ENCODE measurements around the gene CCDC6.

Gene CCDC6

GRCh38 chr10:59843748-59844147 is 62.6 kb downstream of the CCDC6 start:
- DNase-seq: no peak

- DNase-seq: no peak
Measured at GRCh38 chr10:59839576-59839975, 66.8 kb downstream of the CCDC6 start.

GRCh38 chr10:59838085-59838789 is 68.1 kb downstream of the CCDC6 start:
- DNase-seq: no peak

GRCh38 chr10:59833810-59834209 is 72.5 kb downstream of the CCDC6 start:
- DNase-seq: no peak

- DNase-seq: no peak
Measured at GRCh38 chr10:59832506-59832905, 73.8 kb downstream of the CCDC6 start.

- DNase-seq: no peak
Measured at GRCh38 chr10:59831658-59832503, 74.5 kb downstream of the CCDC6 start.

GRCh38 chr10:59830601-59831259 is 75.6 kb downstream of the CCDC6 start:
- peak; percentile 0 for DNase-seq

GRCh38 chr10:59829601-59830000 is 76.8 kb downstream of the CCDC6 start:
- DNase-seq: no peak

GRCh38 chr10:59829024-59829423 is 77.3 kb downstream of the CCDC6 start:
- DNase-seq: no peak

GRCh38 chr10:59825932-59826331 is 80.4 kb downstream of the CCDC6 start:
- DNase-seq: no peak

GRCh38 chr10:59823751-59824150 is 82.6 kb downstream of the CCDC6 start:
- no peak for DNase-seq

- DNase-seq: no peak
Measured at GRCh38 chr10:59823111-59823510, 83.2 kb downstream of the CCDC6 start.

GRCh38 chr10:59820471-59820870 is 85.9 kb downstream of the CCDC6 start:
- no peak for DNase-seq

- DNase-seq: no peak
Measured at GRCh38 chr10:59819683-59820082, 86.7 kb downstream of the CCDC6 start.

- no peak for DNase-seq
Measured at GRCh38 chr10:59819265-59819664, 87.1 kb downstream of the CCDC6 start.

GRCh38 chr10:59817773-59818172 is 88.6 kb downstream of the CCDC6 start:
- DNase-seq: no peak

GRCh38 chr10:59814878-59815277 is 91.5 kb downstream of the CCDC6 start:
- DNase-seq: no peak

- DNase-seq: no peak
Measured at GRCh38 chr10:59812519-59813122, 93.7 kb downstream of the CCDC6 start.

- DNase-seq: no peak
Measured at GRCh38 chr10:59809644-59809974, 96.7 kb downstream of the CCDC6 start.

- peak; percentile 8 for DNase-seq
Measured at GRCh38 chr10:59808896-59809643, 97.3 kb downstream of the CCDC6 start.

- no peak for DNase-seq
Measured at GRCh38 chr10:59807629-59808620, 98.4 kb downstream of the CCDC6 start.

Measured in NCI-H2171 (cell line).